UCSD-AML1 (cell line): ENCODE data around the gene SLC38A6.

ENCODE experiments used
- DNase-seq: peaks from one replicate; lab custom pipeline; 2025; ENCODE audit not compliant: unreplicated experiment; lab: John Stamatoyannopoulos, UW

SLC38A6 gene

GRCh38 chr14:60975551-60975950 is 5.5 kb upstream of the SLC38A6 start:
- DNase-seq = no peak

GRCh38 chr14:60977847-60978246 is 3.2 kb upstream of the SLC38A6 start:
- no peak for DNase-seq

- no peak for DNase-seq
Observed at GRCh38 chr14:60981633-60982455, 799 bp downstream of the SLC38A6 start.

- DNase-seq = no peak
Observed at GRCh38 chr14:60984196-60984595, 3.2 kb downstream of the SLC38A6 start.

- DNase-seq = no peak
Observed at GRCh38 chr14:60986500-60986899, 5.5 kb downstream of the SLC38A6 start.

GRCh38 chr14:60989599-60989998 is 8.6 kb downstream of the SLC38A6 start:
- DNase-seq = no peak

- DNase-seq = no peak
Observed at GRCh38 chr14:60998617-60999016, 17.6 kb downstream of the SLC38A6 start.

- DNase-seq = no peak
Observed at GRCh38 chr14:60999536-60999935, 18.5 kb downstream of the SLC38A6 start.

GRCh38 chr14:61003571-61003970 is 22.5 kb downstream of the SLC38A6 start:
- no peak for DNase-seq

GRCh38 chr14:61019537-61019936 is 38.5 kb downstream of the SLC38A6 start:
- DNase-seq = no peak

GRCh38 chr14:61025251-61026223 is 44.5 kb downstream of the SLC38A6 start:
- peak; percentile 7 for DNase-seq

- no peak for DNase-seq
Observed at GRCh38 chr14:61026526-61026925, 45.5 kb downstream of the SLC38A6 start.

- no peak for DNase-seq
Observed at GRCh38 chr14:61031026-61031425, 50.0 kb downstream of the SLC38A6 start.

- no peak for DNase-seq
Observed at GRCh38 chr14:61033054-61033453, 52.0 kb downstream of the SLC38A6 start.

- no peak for DNase-seq
Observed at GRCh38 chr14:61033855-61034254, 52.8 kb downstream of the SLC38A6 start.

- DNase-seq = no peak
Observed at GRCh38 chr14:61034416-61035120, 53.5 kb downstream of the SLC38A6 start.

GRCh38 chr14:61037215-61037614 is 56.2 kb downstream of the SLC38A6 start:
- no peak for DNase-seq

GRCh38 chr14:61041704-61042103 is 60.7 kb downstream of the SLC38A6 start:
- DNase-seq = no peak

- no peak for DNase-seq
Observed at GRCh38 chr14:61042220-61042619, 61.2 kb downstream of the SLC38A6 start.

- no peak for DNase-seq
Observed at GRCh38 chr14:61043506-61043905, 62.5 kb downstream of the SLC38A6 start.

- DNase-seq = no peak
Observed at GRCh38 chr14:61047021-61047420, 66.0 kb downstream of the SLC38A6 start.
